ENCODE data around the gene GLP2R. TPM values are rescaled to one million over a fixed set of nuclear protein-coding genes. Genes with fewer than 3 reads are reported as not detected.

Gene GLP2R
- total RNA-seq, 1 experiment from 2014 or later, result not detected

- Mint-ChIP-seq H3K27me3 (ENCODE audit: low read depth) (no peaks in the 10 kb centered on the region; the same call in 1 of the 2 replicates), H3K4me3 (no peak overlapping the region), H3K9me3 (peaks cover 38% of the 10 kb centered on the region), H3K4me1 (no peaks in the 10 kb centered on the region), H3K36me3 (0 out of 2 replicates have a peak, but pooled peaks cover 2% of the 10 kb centered on the region), H3K27ac (no peak overlapping the region)
- POLR2A ChIA-PET, result interaction anchor here (0.6 kb wide), 1 partner anchor 1021 kb away, joined by 3 read pairs; no protein-coding TSS in a partner anchor
- no peak for ATAC-seq
- no peak for TF ChIP-seq ETV6 (CRISPR knock-in tag; IDR thresholded peaks at IDR 0.05)
- TF ChIP-seq GRHL2 (CRISPR knock-in tag; IDR thresholded peaks at IDR 0.05; ENCODE audit: insufficient replicate concordance, severe bottlenecking), result no peak
- TF ChIP-seq ARID4B (CRISPR knock-in tag; IDR thresholded peaks at IDR 0.05; ENCODE audit: borderline replicate concordance), result no peak
- TF ChIP-seq JUN (CRISPR knock-in tag; IDR thresholded peaks at IDR 0.05), result no peak
- TF ChIP-seq ZNF396 (CRISPR knock-in tag; IDR thresholded peaks at IDR 0.05; ENCODE audit: borderline replicate concordance), result no peak
- TF ChIP-seq PRRX2 (CRISPR knock-in tag; IDR thresholded peaks at IDR 0.05), result no peak
- no peak for TF ChIP-seq GTF2I (CRISPR knock-in tag; conservative IDR thresholded peaks at IDR 0.05)
- TF ChIP-seq TP53 (CRISPR knock-in tag; IDR thresholded peaks at IDR 0.05), result no peak
- TF ChIP-seq ESRRA (CRISPR knock-in tag; IDR thresholded peaks at IDR 0.05; ENCODE audit: borderline replicate concordance), result no peak
- no peak for TF ChIP-seq RORB (CRISPR knock-in tag; IDR thresholded peaks at IDR 0.05)
- TF ChIP-seq NR3C1 (CRISPR knock-in tag; conservative IDR thresholded peaks at IDR 0.05; ENCODE audit: low read depth), result no peak
- CTCF ChIA-PET, result no interaction called here
- DNase-seq (ENCODE audit: low spot score), result no peak
Observed at GRCh38 chr17:9860851-9861250, 35.1 kb downstream of the GLP2R start.

- Mint-ChIP-seq H3K36me3 (0 out of 2 replicates have a peak, but pooled peaks cover 2% of the 10 kb centered on the region), H3K9me3 (peaks cover 36% of the 10 kb centered on the region), H3K4me3 (no peak overlapping the region), H3K4me1 (no peaks in the 10 kb centered on the region), H3K27ac (no peak overlapping the region), H3K27me3 (ENCODE audit: low read depth) (no peaks in the 10 kb centered on the region; the same call in 1 of the 2 replicates)
- TF ChIP-seq CBFB (CRISPR knock-in tag; IDR thresholded peaks at IDR 0.05; ENCODE audit: low read depth), result no peak
- no peak for TF ChIP-seq GABPB1 (CRISPR knock-in tag; IDR thresholded peaks at IDR 0.05)
- TF ChIP-seq ZNF512 (CRISPR knock-in tag; IDR thresholded peaks at IDR 0.05; ENCODE audit: borderline replicate concordance), result no peak
- TF ChIP-seq ZBTB21 (CRISPR knock-in tag; IDR thresholded peaks at IDR 0.05; ENCODE audit: borderline replicate concordance), result no peak
- ChIA-PET POLR2A (no interaction called here), CTCF (interaction anchor here (1.1 kb wide), 1 partner anchor 28 kb away, joined by 3 read pairs; no protein-coding TSS in a partner anchor)
- ATAC-seq (no peak), DNase-seq (ENCODE audit: low spot score) (no peak)
Observed at GRCh38 chr17:9862220-9862619, 36.5 kb downstream of the GLP2R start.

GRCh38 chr17:9862949-9863348, 37.2 kb downstream of the GLP2R start:
- H3K36me3 Mint-ChIP-seq, result 0 out of 2 replicates have a peak, but pooled peaks cover 2% of the 10 kb centered on the region
- peaks cover 31% of the 10 kb centered on the region for H3K9me3 Mint-ChIP-seq
- no peak for DNase-seq (ENCODE audit: low spot score)
- TF ChIP-seq GABPB1 (CRISPR knock-in tag; IDR thresholded peaks at IDR 0.05) (no peak), SP1 (CRISPR knock-in tag; conservative IDR thresholded peaks at IDR 0.05) (no peak), ZNF425 (CRISPR knock-in tag; conservative IDR thresholded peaks at IDR 0.05) (no peak), FOXK1 (CRISPR knock-in tag; IDR thresholded peaks at IDR 0.05) (no peak), RORB (CRISPR knock-in tag; IDR thresholded peaks at IDR 0.05) (no peak), ZNF317 (CRISPR knock-in tag; IDR thresholded peaks at IDR 0.05; ENCODE audit: borderline replicate concordance, low read depth) (no peak), PRRX2 (CRISPR knock-in tag; IDR thresholded peaks at IDR 0.05) (no peak), USF2 (CRISPR knock-in tag; IDR thresholded peaks at IDR 0.05) (no peak), MXD4 (CRISPR knock-in tag; IDR thresholded peaks at IDR 0.05; ENCODE audit: borderline replicate concordance) (no peak), USF1 (CRISPR knock-in tag; IDR thresholded peaks at IDR 0.05) (no peak)

More at GRCh38 chr17:9862949-9863348, 37.2 kb downstream of the GLP2R start:
- ChIA-PET POLR2A (no interaction called here), CTCF (interaction anchor here (1.1 kb wide), 1 partner anchor 27 kb away, joined by 3 read pairs; no protein-coding TSS in a partner anchor)
- ATAC-seq, result no peak
- no peak overlapping the region for H3K4me3 Mint-ChIP-seq
- H3K27me3 Mint-ChIP-seq (ENCODE audit: low read depth), result no peaks in the 10 kb centered on the region; the same call in 1 of the 2 replicates
- H3K4me1 Mint-ChIP-seq, result no peaks in the 10 kb centered on the region
- no peak overlapping the region for H3K27ac Mint-ChIP-seq
